ENCODE data around the gene GLIS1.

The GLIS1 gene

GRCh38 chr1:53486395-53487026 lies 252.5 kb downstream of the GLIS1 start:
- DNase-seq (ENCODE audit: low read depth in 2 of 2), result no peak

- peak; percentile 46 to 50 for DNase-seq (ENCODE audit: low read depth in 2 of 2)
Observed at GRCh38 chr1:53485478-53486394, 253.2 kb downstream of the GLIS1 start.

- no peak for DNase-seq (ENCODE audit: low read depth in 2 of 2)
Observed at GRCh38 chr1:53484705-53485477, 254.1 kb downstream of the GLIS1 start.

GRCh38 chr1:53483656-53484055 lies 255.3 kb downstream of the GLIS1 start:
- no peak for DNase-seq (ENCODE audit: low read depth in 2 of 2)

- no peak for DNase-seq (ENCODE audit: low read depth in 2 of 2)
Observed at GRCh38 chr1:53483170-53483569, 255.8 kb downstream of the GLIS1 start.

GRCh38 chr1:53482441-53483153 lies 256.4 kb downstream of the GLIS1 start:
- DNase-seq (ENCODE audit: low read depth in 2 of 2), result no peak

- no peak for DNase-seq (ENCODE audit: low read depth in 2 of 2)
Observed at GRCh38 chr1:53481456-53481855, 257.5 kb downstream of the GLIS1 start.

GRCh38 chr1:53480678-53481077 lies 258.3 kb downstream of the GLIS1 start:
- no peak for DNase-seq (ENCODE audit: low read depth in 2 of 2)

- no peak for DNase-seq (ENCODE audit: low read depth in 2 of 2)
Observed at GRCh38 chr1:53478502-53478818, 260.5 kb downstream of the GLIS1 start.

- DNase-seq (ENCODE audit: low read depth in 2 of 2), result peak; percentile 33 to 36
Observed at GRCh38 chr1:53477651-53478501, 261.1 kb downstream of the GLIS1 start.

GRCh38 chr1:53476579-53476978 lies 262.4 kb downstream of the GLIS1 start:
- DNase-seq (ENCODE audit: low read depth in 2 of 2), result no peak

- no peak for DNase-seq (ENCODE audit: low read depth in 2 of 2)
Observed at GRCh38 chr1:53475664-53476063, 263.3 kb downstream of the GLIS1 start.

GRCh38 chr1:53473463-53473862 lies 265.5 kb downstream of the GLIS1 start:
- no peak for DNase-seq (ENCODE audit: low read depth in 2 of 2)

- DNase-seq (ENCODE audit: low read depth in 2 of 2), result no peak
Observed at GRCh38 chr1:53471000-53471399, 268.0 kb downstream of the GLIS1 start.

- no peak for DNase-seq (ENCODE audit: low read depth in 2 of 2)
Observed at GRCh38 chr1:53470584-53470983, 268.4 kb downstream of the GLIS1 start.

GRCh38 chr1:53470155-53470554 lies 268.8 kb downstream of the GLIS1 start:
- peak in 1 of 2 experiments; percentile 39 for DNase-seq (ENCODE audit: low read depth in 2 of 2)

GRCh38 chr1:53469373-53469772 lies 269.6 kb downstream of the GLIS1 start:
- DNase-seq (ENCODE audit: low read depth in 2 of 2), result no peak

- DNase-seq (ENCODE audit: low read depth in 2 of 2), result no peak
Observed at GRCh38 chr1:53468374-53468773, 270.6 kb downstream of the GLIS1 start.

- DNase-seq (ENCODE audit: low read depth in 2 of 2), result no peak
Observed at GRCh38 chr1:53467391-53467790, 271.6 kb downstream of the GLIS1 start.

- DNase-seq (ENCODE audit: low read depth in 2 of 2), result no peak
Observed at GRCh38 chr1:53465023-53465957, 273.7 kb downstream of the GLIS1 start.

Measured in fibroblast of skin of left quadriceps (primary cell).